Stomach (tissue), 9 donors: ENCODE results near the gene LCE6A. TPM values are rescaled to one million over a fixed set of nuclear protein-coding genes. Genes with fewer than 3 reads are reported as not detected.

Experiments
- DNase-seq, 2 donors: peaks; one replicate each; pipeline versions ENCODE4 v3.0.0 to v3.0.0-alpha.2; 2013 to 2019
- H3K27ac ChIP-seq, 5 donors: fragments of 200-600 bp in 4 of 5; sonication (generic) in 4 of 5; one replicate each; pipeline ENCODE4 v1.5.1; 2013 to 2019; ENCODE audit warnings: mild to moderate bottlenecking in 1 of 5, moderate library complexity in 1 of 5
- H3K27me3 ChIP-seq, 3 donors: fragments of 200-600 bp; sonication (generic); one replicate each; pipeline ENCODE4 v1.5.1; 2017 to 2019; ENCODE audit warnings: mixed run types in 1 of 3
- H3K36me3 ChIP-seq, 4 donors: fragments of 200-600 bp; sonication (generic); 1 replicate in 3 of 4; 2 replicates in 1 of 4; pipeline ENCODE4 v1.5.1; 2016 to 2019
- H3K4me1 ChIP-seq, 4 donors: fragments of 200-600 bp; sonication (generic); one replicate each; pipeline ENCODE4 v1.5.1; 2016 to 2019
- H3K4me3 ChIP-seq, 4 donors: fragments of 200-600 bp; sonication (generic) in 3 of 4; one replicate each; pipeline ENCODE4 v1.5.1; 2016 to 2019; ENCODE audit warnings: mild to moderate bottlenecking in 1 of 4
- H3K9me3 ChIP-seq, 4 donors: fragments of 200-600 bp; sonication (generic); one replicate each; pipeline ENCODE4 v1.5.1; 2016 to 2019
- CTCF ChIP-seq, 7 experiments: fragments of 450-650 bp in 4 of 7; fragments of 200-600 bp in 3 of 7; sonication (generic) in 3 of 7; IDR thresholded peaks; one replicate each; pipeline ENCODE4 v1.5.1; 2016 to 2019; ENCODE audit warnings: antibody characterized with exemption in 7 of 7, control low read depth in 2 of 7, mild to moderate bottlenecking in 1 of 7
- EP300 ChIP-seq: sonication (generic); formaldehyde crosslinking; IDR thresholded peaks from one replicate; pipeline ENCODE4 v1.6.1; 2017; ENCODE audit warnings: antibody characterized with exemption
- POLR2A ChIP-seq, 4 donors: fragments of 450-650 bp; IDR thresholded peaks; one replicate each; pipeline ENCODE4 v1.6.1; 2016; ENCODE audit warnings: antibody characterized with exemption in 4 of 4, control low read depth in 2 of 4, mild to moderate bottlenecking in 1 of 4, moderate library complexity in 1 of 4
- POLR2AphosphoS5 ChIP-seq, 3 donors: sonication (generic); formaldehyde crosslinking; IDR thresholded peaks; one replicate each; pipeline ENCODE4 v1.6.1; 2016; ENCODE audit warnings: antibody characterized with exemption in 3 of 3
- WGBS, 5 donors: extraction: QIAGEN DNeasy Blood & Tissue Kit in 3 of 5; methylation state at CpG; one replicate each; pipeline versions ENCODE4 v1.1.5 to v1.1.7; 2013 to 2018; 5-methylcytosine and 5-hydroxymethylcytosine counted together
- intact Hi-C: fragments of 100-400 bp; cut with DNase I; formaldehyde crosslinking; loops from one replicate; pipeline ENCODE4 v1.15.1; 2023; ENCODE audit warnings: low total_unique reads
- polyA plus RNA-seq, 3 donors: library from polyadenylated mRNA; stranded (reverse); fragments of 200-250 nt; gene quantifications; one replicate each; pipeline ENCODE4 v1.2.3, GENCODE V29; 2013
- total RNA-seq, 5 donors: library from RNA; depleted of rRNA; stranded (reverse); fragments of >200 nt; gene quantifications; one replicate each; pipeline versions ENCODE4 v1.1.0 to v1.2.3, GENCODE V29; 2014 to 2016
- donor health status: healthy with polysubstance abuse.
- donor health status: Bipolar disorder and iron deficiency.
- donor health status: healthy.

Gene LCE6A
- total and polyA plus RNA-seq, 8 donors = not detected

GRCh38 chr1:152884506-152884905, 41.9 kb downstream of the LCE6A start:
- H3K4me1 ChIP-seq = no peaks in the 10 kb centered on the region
- H3K27me3 ChIP-seq = no peaks in the 10 kb centered on the region
- DNase-seq = no peak
- WGBS, 5 donors = 98 to 100% (median 100%) methylated on average over 1 of the region's 1 CpG
- H3K27ac ChIP-seq = no peak overlapping the region
- H3K36me3 ChIP-seq = no peaks in the 10 kb centered on the region
- no peak overlapping the region for H3K4me3 ChIP-seq
- intact Hi-C loops = no loop called here
- TF ChIP-seq EP300 (no peak), CTCF (IDR thresholded peaks at IDR 0.05) (no peak), POLR2A (IDR thresholded peaks at IDR 0.05) (no peak), POLR2AphosphoS5 (IDR thresholded peaks at IDR 0.05) (no peak)
- peaks cover 0 to 4% (median 0%) of the 10 kb centered on the region in 4 donors for H3K9me3 ChIP-seq

- 63 to 76% (median 70%) methylated on average over 4 of the region's 4 CpGs for WGBS, 5 donors
These were observed 42.4 kb downstream of the LCE6A start for GRCh38 chr1:152884966-152885624.

GRCh38 chr1:152886085-152886484, 43.4 kb downstream of the LCE6A start:
- H3K27me3 ChIP-seq = no peaks in the 10 kb centered on the region
- peak in 1 of 2 donors; percentile 19 for DNase-seq
- H3K4me1 ChIP-seq = no peaks in the 10 kb centered on the region
- H3K9me3 ChIP-seq = peaks cover 0 to 4% (median 0%) of the 10 kb centered on the region in 4 donors
- TF ChIP-seq EP300 (no peak), POLR2A (IDR thresholded peaks at IDR 0.05) (no peak)
- no peaks in the 10 kb centered on the region for H3K36me3 ChIP-seq
- H3K27ac ChIP-seq = no peak overlapping the region
- 27 to 44% (median 33%) methylated on average over 3 of the region's 3 CpGs for WGBS, 5 donors
- intact Hi-C loops = no loop called here
- H3K4me3 ChIP-seq = no peak overlapping the region

More at GRCh38 chr1:152884966-152885624, 42.4 kb downstream of the LCE6A start:
- Histone ChIP-seq H3K4me3 (no peak overlapping the region), H3K9me3 (peaks cover 0 to 4% (median 0%) of the 10 kb centered on the region in 4 donors), H3K27me3 (no peaks in the 10 kb centered on the region), H3K4me1 (no peaks in the 10 kb centered on the region), H3K27ac (no peak overlapping the region), H3K36me3 (no peaks in the 10 kb centered on the region)
- intact Hi-C loops = no loop called here
- DNase-seq = no peak
- TF ChIP-seq CTCF (IDR thresholded peaks at IDR 0.05) (no peak), POLR2A (IDR thresholded peaks at IDR 0.05) (no peak), POLR2AphosphoS5 (IDR thresholded peaks at IDR 0.05) (no peak), EP300 (no peak)

- Histone ChIP-seq H3K4me3 (no peak overlapping the region), H3K27me3 (no peaks in the 10 kb centered on the region), H3K27ac (no peak overlapping the region), H3K9me3 (peaks cover 0 to 4% (median 0%) of the 10 kb centered on the region in 4 donors), H3K36me3 (no peaks in the 10 kb centered on the region), H3K4me1 (no peaks in the 10 kb centered on the region)
- intact Hi-C loops = no loop called here
- DNase-seq = no peak
- TF ChIP-seq POLR2AphosphoS5 (IDR thresholded peaks at IDR 0.05) (no peak), CTCF (IDR thresholded peaks at IDR 0.05) (no peak), EP300 (no peak), POLR2A (IDR thresholded peaks at IDR 0.05) (no peak)
- 66 to 72% (median 70%) methylated on average over 7 to 8 of the region's 8 CpGs for WGBS, 5 donors
These were observed 44.2 kb downstream of the LCE6A start for GRCh38 chr1:152886758-152887409.

GRCh38 chr1:152888126-152888525, 45.5 kb downstream of the LCE6A start:
- 79 to 90% (median 85%) methylated on average over 1 of the region's 1 CpG for WGBS, 5 donors
- Histone ChIP-seq H3K4me1 (no peaks in the 10 kb centered on the region), H3K27me3 (no peaks in the 10 kb centered on the region), H3K36me3 (no peaks in the 10 kb centered on the region), H3K9me3 (peaks cover 0 to 4% (median 0%) of the 10 kb centered on the region in 4 donors), H3K27ac (no peak overlapping the region), H3K4me3 (no peak overlapping the region)
- intact Hi-C loops = no loop called here
- no peak for TF ChIP-seq POLR2AphosphoS5 (IDR thresholded peaks at IDR 0.05)
- no peak for TF ChIP-seq EP300
- TF ChIP-seq POLR2A (IDR thresholded peaks at IDR 0.05) = no peak
- no peak for TF ChIP-seq CTCF (IDR thresholded peaks at IDR 0.05)
- no peak for DNase-seq
